IMR-90 (cell line): ENCODE results near the gene GNAI3. TPM values are rescaled to one million over a fixed set of nuclear protein-coding genes. Genes with fewer than 3 reads are reported as not detected.

Experiments used
- ATAC-seq: fragments of 200-7000 bp; cut with Tn5 transposase; 2 replicates; pipeline ENCODE4 v1.9.1; 2020; ENCODE audit warnings: low read depth, mild to moderate bottlenecking, moderate library complexity
- BruUV-seq: library from RNA; stranded (reverse); fragments of 400-500 nt; replicated peaks from 2 replicates; lab custom pipeline; 2021; lab: Mats Ljungman, UMichigan
- CTCF ChIA-PET: fragments of 300-600 bp; formaldehyde crosslinking; extraction: SDS; loops from one replicate; lab custom pipeline; 2021; ENCODE audit warnings: antibody characterized with exemption; lab: Yijun Ruan, JAX
- POLR2A ChIA-PET: fragments of 300-600 bp; sonication (Branson Sonifier 250); formaldehyde crosslinking; loops from one replicate; lab custom pipeline; 2022; ENCODE audit warnings: antibody characterized with exemption; ENCODE audit not compliant: unreplicated experiment; lab: Charles Lee
- DNase-seq: peaks from one replicate; pipeline ENCODE4 v3.0.0; 2013
- H2AFZ ChIP-seq: replicated peaks from 2 replicates; pipeline ENCODE3; 2013; ENCODE audit warnings: low read length, mild to moderate bottlenecking; ENCODE audit not compliant: poor library complexity
- H2AK5ac ChIP-seq: 2 replicates; pipeline ENCODE4 v1.6.1; 2013; ENCODE audit warnings: low read depth, low read length, inconsistent platforms
- H2AK9ac ChIP-seq: replicated peaks from 2 replicates; pipeline ENCODE3; 2013; ENCODE audit warnings: mild to moderate bottlenecking, low read depth, low read length, moderate library complexity; ENCODE audit not compliant: poor library complexity
- H2BK120ac ChIP-seq: 2 replicates; pipeline ENCODE4 v1.6.1; 2013; ENCODE audit warnings: low read depth, low read length, inconsistent platforms
- H2BK15ac ChIP-seq: 3 replicates; pipeline ENCODE4 v1.6.1; 2013; ENCODE audit warnings: low read depth, low read length, inconsistent platforms
- H2BK20ac ChIP-seq: 2 replicates; pipeline ENCODE4 v1.6.1; 2013; ENCODE audit warnings: low read depth, mild to moderate bottlenecking, inconsistent platforms, low read length, moderate library complexity
- H2BK5ac ChIP-seq: 2 replicates; pipeline ENCODE4 v1.6.1; 2013; ENCODE audit warnings: mild to moderate bottlenecking, low read depth, low read length, inconsistent platforms; ENCODE audit not compliant: poor library complexity, severe bottlenecking
- H3K14ac ChIP-seq: replicated peaks from 2 replicates; pipeline ENCODE4 v1.6.1; 2013; ENCODE audit warnings: low read depth, low read length, inconsistent platforms
- H3K18ac ChIP-seq: 2 replicates; pipeline ENCODE4 v1.6.1; 2013; ENCODE audit warnings: low read depth, low read length, control low read depth
- H3K23ac ChIP-seq: 2 replicates; pipeline ENCODE4 v1.6.1; 2013; ENCODE audit warnings: low read depth, low read length, inconsistent platforms
- H3K27ac ChIP-seq: 2 replicates; pipeline ENCODE4 v1.5.1; 2013; ENCODE audit warnings: mild to moderate bottlenecking, control low read depth, low read length; ENCODE audit not compliant: insufficient read depth
- H3K27me3 ChIP-seq: 2 replicates; pipeline ENCODE4 v1.6.1; 2013; ENCODE audit warnings: low read length; ENCODE audit not compliant: control insufficient read depth, insufficient read depth
- H3K36me3 ChIP-seq: 2 replicates; pipeline ENCODE4 v1.6.1; 2013; ENCODE audit warnings: low read length, mixed read lengths; ENCODE audit not compliant: control insufficient read depth, insufficient read depth
- H3K4ac ChIP-seq: 2 replicates; pipeline ENCODE4 v1.6.1; 2013; ENCODE audit warnings: low read depth, low read length, inconsistent platforms
- H3K4me1 ChIP-seq: 2 replicates; pipeline ENCODE4 v1.6.1; 2013; ENCODE audit warnings: low read length, mixed read lengths; ENCODE audit not compliant: control insufficient read depth, insufficient read depth
- H3K4me2 ChIP-seq: 2 replicates; pipeline ENCODE4 v1.6.1; 2013; ENCODE audit warnings: low read depth, mild to moderate bottlenecking, control low read depth, low read length, moderate library complexity
- H3K4me3 ChIP-seq: 2 replicates; pipeline ENCODE4 v1.5.1; 2013; ENCODE audit warnings: low read depth, mild to moderate bottlenecking, control low read depth, low read length, moderate library complexity; ENCODE audit not compliant: insufficient read depth
- H3K56ac ChIP-seq: 2 replicates; pipeline ENCODE4 v1.6.1; 2013; ENCODE audit warnings: low read length, inconsistent platforms; ENCODE audit not compliant: insufficient read depth; ENCODE audit errors: extremely low read depth
- H3K79me1 ChIP-seq, 2 experiments: 2 replicates each; pipeline ENCODE4 v1.6.1; 2013; ENCODE audit warnings: low read length in 2 of 2, inconsistent platforms in 1 of 2, low read depth in 1 of 2
- H3K9ac ChIP-seq: 2 replicates; pipeline ENCODE4 v1.6.1; 2013; ENCODE audit warnings: low read depth, low read length, control low read depth
- H3K9me1 ChIP-seq: 2 replicates; pipeline ENCODE4 v1.6.1; 2013; ENCODE audit warnings: low read length, inconsistent platforms; ENCODE audit not compliant: insufficient read depth
- H3K9me3 ChIP-seq: 2 replicates; pipeline ENCODE4 v1.6.1; 2013; ENCODE audit warnings: low read length; ENCODE audit not compliant: control insufficient read depth, insufficient read depth
- H4K20me1 ChIP-seq: 2 replicates; pipeline ENCODE4 v1.6.1; 2013; ENCODE audit warnings: low read length, inconsistent platforms; ENCODE audit not compliant: insufficient read depth
- H4K5ac ChIP-seq: 2 replicates; pipeline ENCODE4 v1.6.1; 2013; ENCODE audit warnings: mild to moderate bottlenecking, low read depth, low read length, control low read depth
- H4K8ac ChIP-seq, 2 experiments: 2 replicates each; pipeline ENCODE4 v1.6.1; 2013; ENCODE audit warnings: low read depth in 2 of 2, low read length in 2 of 2, control low read depth in 1 of 2, inconsistent platforms in 1 of 2
- H4K91ac ChIP-seq: 2 replicates; pipeline ENCODE4 v1.6.1; 2013; ENCODE audit warnings: low read depth, low read length, inconsistent platforms; ENCODE audit not compliant: insufficient read depth
- CTCF ChIP-seq: conservative IDR thresholded peaks from 2 replicates; pipeline ENCODE4 v1.5.1; 2012; ENCODE audit warnings: mild to moderate bottlenecking, low read depth, low read length, improper control_type of control experiment
- USF2 ChIP-seq: fragments of 150-350 bp; IDR thresholded peaks from 2 replicates; pipeline ENCODE4 v1.6.1; 2017; ENCODE audit warnings: mild to moderate bottlenecking, antibody characterized with exemption, low read length, low read depth
- WGBS, 2 experiments: methylation state at CpG; one replicate each; pipeline versions ENCODE4 v1.1.5 to v1.1.7; 2013; ENCODE audit warnings: missing lambda C conversion rate in 2 of 2; ENCODE audit not compliant: insufficient read length in 1 of 2; ENCODE audit errors: extremely low coverage in 2 of 2; 5-methylcytosine and 5-hydroxymethylcytosine counted together
- dilution Hi-C: fragments of 300-500 bp; cut with HindIII; formaldehyde crosslinking; loops from one replicate; pipeline ENCODE4 v1.14.3; 2018; ENCODE audit warnings: low sequenced_read_pairs; ENCODE audit not compliant: unreplicated experiment
- in situ Hi-C: fragments of 300-500 bp; cut with MboI; formaldehyde crosslinking; loops from 3 replicates; pipeline ENCODE4 v1.14.3; 2019; ENCODE audit warnings: low sequenced_read_pairs, inconsistent platforms, mixed read lengths
- intact Hi-C: fragments of 100-400 bp; cut with micrococcal nuclease; formaldehyde crosslinking; loops from 2 replicates; pipeline ENCODE4 v1.10.0; 2022
- polyA plus RNA-seq, 3 experiments: library from polyadenylated mRNA; depleted of rRNA; stranded (reverse); fragments of >200 nt; gene quantifications; 2 replicates each; pipeline ENCODE4 v1.2.3, GENCODE V29; 2012; ENCODE audit warnings: low replicate concordance in 1 of 3
- total RNA-seq: library from RNA; depleted of rRNA; stranded (reverse); fragments of >200 nt; gene quantifications from 2 replicates; pipeline ENCODE4 v1.2.3, GENCODE V29; 2012

GNAI3 gene
- total and polyA plus RNA-seq, 2 of the 4 experiments (the other 2 are of a cell fraction) = 5.9 to 14.9 TPM

- H3K9me3 ChIP-seq = no peaks in the 10 kb centered on the region
- H2AFZ ChIP-seq = no peak overlapping the region
- intact Hi-C loops = no loop called here
- no peak overlapping the region for H2AK5ac ChIP-seq
- no peak overlapping the region for H3K14ac ChIP-seq
- ATAC-seq = no peak
- H3K27ac ChIP-seq = no peak overlapping the region
- ChIA-PET CTCF (no interaction called here), POLR2A (no interaction called here)
- H3K56ac ChIP-seq = no peak overlapping the region
- no peaks in the 10 kb centered on the region for H4K20me1 ChIP-seq
- H3K9ac ChIP-seq = no peak overlapping the region
- TF ChIP-seq CTCF = no peak
- TF ChIP-seq USF2 = peak; percentile 15; the same call in 1 of the 2 replicates
- no peak overlapping the region for H2BK120ac ChIP-seq
- H3K79me1 ChIP-seq = no peaks in the 10 kb centered on the region
- dilution Hi-C loops = no loop called here
- H3K23ac ChIP-seq = no peak overlapping the region
- no peak overlapping the region for H2BK20ac ChIP-seq
- H2AK9ac ChIP-seq = no peak overlapping the region
- H4K5ac ChIP-seq = no peak overlapping the region
- DNase-seq = no peak
- peaks cover 4% of the 10 kb centered on the region for H3K4me1 ChIP-seq
- H3K9me1 ChIP-seq = no peaks in the 10 kb centered on the region; the same call in 1 of the 2 replicates
- BruUV-seq = no TSS peak
- no peaks in the 10 kb centered on the region for H3K36me3 ChIP-seq
- H3K18ac ChIP-seq = no peak overlapping the region
- H4K8ac ChIP-seq = no peak overlapping the region
- H4K91ac ChIP-seq = no peak overlapping the region
- in situ Hi-C loops = loop anchor here (10.0 kb wide), 1 partner anchor 271 kb away; no protein-coding TSS in a partner anchor
- no peak overlapping the region for H3K4me2 ChIP-seq
- no peak overlapping the region for H2BK5ac ChIP-seq
- no peak overlapping the region for H3K4me3 ChIP-seq
- no peak overlapping the region for H2BK15ac ChIP-seq
- H3K4ac ChIP-seq = no peak overlapping the region
- peaks cover 17% of the 10 kb centered on the region for H3K27me3 ChIP-seq
- WGBS, 2 experiments = 70% methylated on average over 2 of the region's 5 CpGs; no CpG with 5 or more reads in 1 of the 2 experiments
Measured at GRCh38 chr1:109535971-109536491, 12.4 kb upstream of the GNAI3 start.
